ENCODE data around the gene DNAI2. TPM values are rescaled to one million over a fixed set of nuclear protein-coding genes. Genes with fewer than 3 reads are reported as not detected.

DNAI2 gene, protein sequence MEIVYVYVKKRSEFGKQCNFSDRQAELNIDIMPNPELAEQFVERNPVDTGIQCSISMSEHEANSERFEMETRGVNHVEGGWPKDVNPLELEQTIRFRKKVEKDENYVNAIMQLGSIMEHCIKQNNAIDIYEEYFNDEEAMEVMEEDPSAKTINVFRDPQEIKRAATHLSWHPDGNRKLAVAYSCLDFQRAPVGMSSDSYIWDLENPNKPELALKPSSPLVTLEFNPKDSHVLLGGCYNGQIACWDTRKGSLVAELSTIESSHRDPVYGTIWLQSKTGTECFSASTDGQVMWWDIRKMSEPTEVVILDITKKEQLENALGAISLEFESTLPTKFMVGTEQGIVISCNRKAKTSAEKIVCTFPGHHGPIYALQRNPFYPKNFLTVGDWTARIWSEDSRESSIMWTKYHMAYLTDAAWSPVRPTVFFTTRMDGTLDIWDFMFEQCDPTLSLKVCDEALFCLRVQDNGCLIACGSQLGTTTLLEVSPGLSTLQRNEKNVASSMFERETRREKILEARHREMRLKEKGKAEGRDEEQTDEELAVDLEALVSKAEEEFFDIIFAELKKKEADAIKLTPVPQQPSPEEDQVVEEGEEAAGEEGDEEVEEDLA
- total RNA-seq: not detected in 2 replicates

DNA sequence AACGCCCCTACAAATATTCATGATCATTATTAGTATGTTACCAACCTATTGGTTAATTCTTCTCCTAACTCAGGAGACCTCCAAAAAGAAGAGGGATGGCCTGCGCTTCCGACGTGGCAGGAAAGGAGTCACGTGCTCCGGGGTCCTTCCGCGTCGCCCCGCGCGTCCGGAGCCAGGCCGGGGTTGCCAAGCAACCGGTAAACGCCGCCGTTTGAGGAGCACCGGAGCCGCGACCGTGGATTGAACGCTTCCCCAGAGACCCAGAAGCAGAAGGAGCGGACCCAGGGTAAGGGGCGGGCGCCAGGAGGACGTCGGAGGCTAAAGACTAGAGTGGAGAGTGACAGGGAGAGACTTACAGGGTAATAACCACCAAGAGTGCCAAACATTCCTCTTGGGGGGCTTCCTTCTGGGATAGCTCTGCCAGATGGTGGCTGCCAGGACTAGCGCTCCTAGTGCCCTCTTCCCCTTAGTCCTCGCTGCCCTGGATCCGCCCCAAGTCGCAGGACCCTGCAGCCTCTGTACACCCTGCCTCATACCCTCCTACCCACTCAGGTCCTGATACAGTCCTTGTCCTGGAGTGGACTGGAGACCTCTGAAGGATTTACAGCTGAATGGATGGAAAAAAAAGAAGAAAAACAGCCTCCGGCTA lies at the start of gene DNAI2:
Gene DNAI2 (plus strand): TSS at position 175 of the 649 bp plus-strand sequence. CDS start 7,584 bp downstream, outside the sequence.

DNA sequence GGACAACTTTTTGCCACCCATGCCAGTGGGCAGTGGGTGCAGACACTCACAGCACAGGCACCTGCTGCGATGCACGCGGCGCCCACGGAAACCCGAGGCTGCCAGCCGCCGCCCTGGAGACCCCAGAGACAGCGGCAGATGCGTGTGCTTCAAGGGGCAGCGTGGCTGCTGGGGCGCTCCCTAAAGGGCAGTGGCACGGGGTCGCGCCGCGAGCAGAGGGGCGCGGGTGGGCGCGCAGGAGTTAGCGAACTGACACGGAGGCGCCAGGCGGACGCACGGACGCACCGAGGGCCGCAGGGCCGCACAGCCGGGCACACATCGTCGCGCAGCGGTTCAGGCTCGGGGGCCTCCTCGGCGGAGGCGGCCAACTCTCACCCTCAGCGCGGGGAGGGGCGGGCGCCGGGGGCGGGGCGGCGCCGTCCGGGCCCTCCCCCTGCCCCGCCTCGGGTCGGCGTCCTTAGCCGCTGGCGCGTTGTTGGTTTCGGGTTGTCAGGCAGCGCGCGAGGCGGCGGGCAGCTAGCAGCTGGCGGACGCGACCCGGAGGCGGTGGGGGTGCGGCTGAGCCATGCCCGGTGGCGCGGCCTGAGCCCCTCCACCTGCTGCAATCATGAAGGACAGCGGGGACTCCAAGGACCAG lies 51.8 kb downstream of the DNAI2 start, which contains the start of gene KIF19:
Gene KIF19 (plus strand): TSS at position 484 of the 637 bp plus-strand sequence. CDS start 124 bp downstream, at position 608.

DNA sequence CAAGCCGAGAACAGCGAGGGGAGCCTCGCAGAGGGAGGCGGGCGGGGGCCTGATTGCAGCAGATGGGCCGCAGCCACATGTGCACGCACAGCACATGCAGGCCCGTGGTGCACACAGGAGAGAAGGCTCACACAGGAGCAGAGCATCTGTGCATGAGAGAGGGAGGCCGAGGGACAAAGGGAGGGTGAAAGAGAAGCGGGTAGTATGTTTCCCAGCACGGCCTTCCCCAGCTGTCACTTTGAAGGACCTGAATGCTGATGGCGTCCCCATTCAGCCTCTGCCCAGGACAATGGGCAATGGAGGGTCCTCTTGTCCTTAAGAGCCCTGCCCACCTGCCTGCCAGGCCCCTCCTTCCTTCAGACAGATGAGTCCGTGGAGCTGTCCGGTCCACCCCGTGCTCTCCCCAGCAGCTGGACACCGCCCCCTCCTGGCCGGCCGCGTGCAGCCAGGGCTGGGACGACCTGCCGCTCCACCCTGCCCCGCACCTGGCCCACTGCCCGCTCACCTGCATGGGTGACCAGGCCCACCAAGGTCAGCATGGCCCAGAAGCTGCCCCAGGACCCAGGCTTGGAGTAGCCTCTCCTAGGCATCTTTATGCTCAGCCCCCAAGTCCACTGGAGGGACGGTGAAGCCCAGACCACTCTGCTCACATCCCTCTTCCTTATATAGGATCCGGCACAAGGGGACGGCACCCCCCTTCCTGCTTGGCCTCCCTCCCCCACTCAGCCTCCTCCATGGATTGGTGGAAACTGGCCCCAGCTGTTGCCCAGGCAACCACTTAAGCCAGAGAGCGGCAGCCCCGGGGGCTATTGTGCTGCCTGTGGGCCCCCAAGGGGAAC lies 87.4 kb downstream of the DNAI2 start, which contains the start of gene BTBD17:
Gene BTBD17 (minus strand): TSS at position 639 of the 839 bp plus-strand sequence. CDS start 49 bp downstream, at position 590.

Other genes with a start within 250 kb of the DNAI2 start
- gene RPL38, start 70.6 kb upstream of the DNAI2 start, total RNA-seq: 1,349 and 2,168 TPM in 2 replicates
- gene TTYH2, start 60.7 kb upstream of the DNAI2 start, total RNA-seq: 2.9 and 6.5 TPM in 2 replicates
- not detected in 2 replicates for gene KIF19, start 52.0 kb downstream of the DNAI2 start, total RNA-seq
- not detected in 2 replicates for gene BTBD17, start 87.6 kb downstream of the DNAI2 start, total RNA-seq
- not detected in 2 replicates for gene GPR142, start 93.3 kb downstream of the DNAI2 start, total RNA-seq
- 0.20 and 0.37 TPM in 2 replicates for gene GPRC5C, start 157.9 kb downstream of the DNAI2 start, total RNA-seq
- gene CD300A, start 192.4 kb downstream of the DNAI2 start, total RNA-seq: not detected in 2 replicates